LoVo (cell line): ENCODE measurements around the gene C1orf53.

Experiments
- DNase-seq: peaks from one replicate; pipeline ENCODE4 v3.0.0-alpha.2; 2016; ENCODE audit warnings: low spot score

Gene C1orf53

GRCh38 chr1:197908716-197909220 lies 6.3 kb downstream of the C1orf53 start:
- no peak for DNase-seq

DNA sequence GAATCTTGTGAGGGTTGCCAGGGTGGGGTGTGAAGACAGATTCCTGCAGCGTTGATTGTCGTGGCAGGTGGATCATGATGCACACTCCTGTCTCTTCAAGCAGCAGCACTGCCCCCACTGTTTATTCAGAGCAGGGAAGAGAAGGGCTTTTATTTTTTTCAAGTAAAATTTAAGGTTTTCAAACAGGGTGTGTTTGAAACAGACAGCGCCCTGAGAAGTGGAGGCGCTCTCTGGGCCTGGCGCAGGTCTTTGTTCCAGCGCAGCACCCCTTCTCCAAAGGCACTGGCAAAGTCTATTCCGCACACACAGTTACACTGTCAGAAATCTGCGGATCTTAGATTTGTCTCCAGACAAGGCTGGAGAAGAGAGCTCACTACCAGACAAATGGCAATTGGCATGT lies 7.0 kb downstream of the C1orf53 start:
- DNase-seq, result no peak

- no peak for DNase-seq
Observed at GRCh38 chr1:197910120-197910991, 7.9 kb downstream of the C1orf53 start.

GRCh38 chr1:197911111-197911856 lies 8.9 kb downstream of the C1orf53 start:
- DNase-seq, result no peak

DNA sequence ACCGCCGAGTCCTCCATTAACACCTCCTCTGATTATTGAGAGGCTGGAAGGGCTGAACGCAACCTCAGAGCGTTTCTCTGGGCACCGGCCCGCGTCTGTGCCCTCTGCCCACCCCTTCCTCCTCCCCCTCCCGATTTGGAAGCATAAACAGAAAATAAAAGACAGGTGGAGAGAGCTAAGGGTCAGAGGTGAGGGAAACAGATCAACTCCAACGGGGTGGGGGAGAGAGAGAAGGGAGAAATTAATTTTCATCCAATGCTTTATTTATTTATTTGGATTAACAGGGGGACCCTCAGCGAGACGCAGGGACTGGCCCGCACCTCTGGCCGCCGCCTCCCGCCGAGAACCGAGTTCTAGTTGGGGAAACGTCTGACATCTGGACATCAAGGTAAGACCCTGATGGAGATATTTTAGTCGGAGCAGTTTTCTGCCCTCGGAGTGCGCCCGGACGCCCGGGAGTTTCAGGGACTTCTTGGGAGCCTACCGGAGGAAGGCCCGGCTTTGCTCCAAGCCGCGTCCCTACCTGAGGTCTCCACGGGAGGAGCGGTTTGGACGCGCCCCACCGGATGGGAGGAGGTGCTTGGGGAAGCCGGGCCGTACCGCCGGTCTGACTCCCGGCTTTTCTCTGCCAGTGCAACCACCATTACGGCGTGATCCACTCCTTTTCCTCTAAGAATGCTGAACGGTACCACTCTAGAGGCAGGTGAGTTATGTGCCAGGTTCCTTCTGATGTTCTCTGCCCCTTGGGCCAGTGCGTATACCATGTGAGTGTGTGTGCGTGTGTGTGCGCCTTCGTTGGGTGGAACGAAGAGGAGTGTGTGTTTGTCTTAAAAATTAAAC lies 9.6 kb downstream of the C1orf53 start:
- DNase-seq, result peak; percentile 41

- no peak for DNase-seq
Observed at GRCh38 chr1:197912739-197913494, 10.5 kb downstream of the C1orf53 start.

GRCh38 chr1:197913495-197914276 lies 11.3 kb downstream of the C1orf53 start:
- DNase-seq, result no peak

- DNase-seq, result no peak
Observed at GRCh38 chr1:197914510-197914909, 12.1 kb downstream of the C1orf53 start.

DNA sequence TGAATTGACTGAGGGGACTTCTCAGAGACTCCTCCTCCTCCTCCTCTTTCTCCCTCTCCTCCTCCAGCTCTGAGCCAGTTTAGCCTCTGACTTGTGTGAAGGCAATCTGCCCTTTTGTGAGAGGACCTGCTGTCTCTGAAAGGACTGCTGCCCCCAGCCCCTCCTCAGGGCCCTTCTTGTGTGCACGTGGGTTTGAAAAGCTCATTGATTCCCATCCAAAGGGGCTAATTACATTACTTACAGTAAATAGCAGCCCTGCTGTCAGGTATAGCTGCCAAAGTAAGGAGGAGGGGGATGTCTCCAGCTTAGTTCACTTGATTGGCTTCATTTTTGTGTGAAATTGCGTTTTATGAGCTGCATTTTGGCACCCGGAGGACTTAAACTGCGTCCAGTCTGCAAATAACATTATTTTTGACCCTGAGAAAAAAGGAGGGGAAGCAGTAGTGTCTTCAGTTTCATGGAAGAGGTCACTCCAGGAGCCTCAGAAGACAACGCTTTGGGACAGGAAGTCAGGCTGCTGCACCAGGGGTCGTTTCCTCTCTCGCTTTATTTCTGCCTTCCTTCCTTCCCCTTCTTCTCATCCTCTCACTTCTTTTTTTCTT lies 12.9 kb downstream of the C1orf53 start:
- no peak for DNase-seq

- DNase-seq, result peak; percentile 82
Observed at GRCh38 chr1:197915862-197916499, 13.6 kb downstream of the C1orf53 start.

- DNase-seq, result no peak
Observed at GRCh38 chr1:197916500-197916983, 14.1 kb downstream of the C1orf53 start.

DNA sequence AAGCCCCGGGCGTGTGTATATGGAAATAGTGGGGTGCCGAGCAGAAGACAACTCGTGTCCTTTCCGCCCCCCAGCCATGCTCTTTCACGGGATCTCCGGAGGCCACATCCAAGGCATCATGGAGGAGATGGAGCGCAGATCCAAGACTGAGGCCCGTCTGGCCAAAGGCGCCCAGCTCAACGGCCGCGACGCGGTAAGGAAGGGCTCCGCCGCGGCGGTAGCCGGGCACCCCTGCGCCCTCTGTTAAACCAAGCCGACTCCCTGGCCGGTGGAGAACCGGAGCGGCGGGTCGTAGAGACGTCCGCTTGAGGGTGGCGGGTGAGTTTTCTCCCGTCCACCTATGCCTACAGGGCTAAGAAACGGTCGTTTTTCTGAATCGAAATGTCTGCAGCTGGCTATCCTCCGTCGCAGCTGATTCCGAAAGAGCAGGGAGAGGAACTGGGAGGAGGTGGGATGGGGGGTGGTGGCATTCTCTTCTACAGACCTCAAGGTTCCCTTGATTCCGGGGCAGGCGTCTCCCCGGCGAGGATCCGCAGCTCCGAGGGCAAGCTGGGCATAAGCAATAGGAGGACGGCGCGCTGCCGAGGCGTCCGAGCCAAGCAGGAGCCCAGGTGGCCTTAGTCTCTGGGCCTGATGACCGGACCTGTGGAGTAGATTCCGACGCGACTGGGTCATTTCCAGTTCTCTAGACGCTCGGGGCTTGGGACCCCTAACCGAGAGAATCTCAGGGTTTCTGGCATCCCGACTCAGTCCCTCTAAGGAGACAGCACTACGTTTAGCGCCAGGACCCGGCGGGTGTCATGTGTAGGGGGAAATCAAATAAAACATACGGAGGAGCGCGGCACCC lies 15.6 kb downstream of the C1orf53 start:
- no peak for DNase-seq

DNA sequence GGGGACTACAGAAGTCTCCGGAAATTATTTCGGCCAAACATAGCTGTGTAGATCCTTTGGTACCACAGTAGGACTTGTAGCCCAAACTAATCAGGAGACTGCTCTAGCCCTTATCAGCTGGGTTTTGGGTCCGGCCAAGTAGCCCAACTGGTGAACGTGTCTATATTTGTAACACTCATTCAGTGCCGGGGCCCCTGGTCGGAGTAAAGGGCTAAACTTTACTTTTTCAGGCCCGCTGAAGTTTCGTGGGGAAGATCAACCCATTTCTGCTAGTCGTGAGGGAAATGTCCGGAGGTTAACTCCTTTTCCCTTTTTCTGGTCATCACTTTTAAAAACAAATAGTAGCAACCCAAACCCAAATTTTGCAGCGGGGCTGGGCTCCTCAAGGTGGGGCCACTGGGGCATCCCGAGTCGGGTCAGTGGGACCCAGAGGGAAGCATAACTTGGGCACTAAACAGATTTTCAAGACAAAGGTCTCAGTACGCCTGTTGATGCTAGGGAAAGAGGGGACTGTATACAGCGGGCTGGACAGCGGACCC lies 16.4 kb downstream of the C1orf53 start:
- no peak for DNase-seq

DNA sequence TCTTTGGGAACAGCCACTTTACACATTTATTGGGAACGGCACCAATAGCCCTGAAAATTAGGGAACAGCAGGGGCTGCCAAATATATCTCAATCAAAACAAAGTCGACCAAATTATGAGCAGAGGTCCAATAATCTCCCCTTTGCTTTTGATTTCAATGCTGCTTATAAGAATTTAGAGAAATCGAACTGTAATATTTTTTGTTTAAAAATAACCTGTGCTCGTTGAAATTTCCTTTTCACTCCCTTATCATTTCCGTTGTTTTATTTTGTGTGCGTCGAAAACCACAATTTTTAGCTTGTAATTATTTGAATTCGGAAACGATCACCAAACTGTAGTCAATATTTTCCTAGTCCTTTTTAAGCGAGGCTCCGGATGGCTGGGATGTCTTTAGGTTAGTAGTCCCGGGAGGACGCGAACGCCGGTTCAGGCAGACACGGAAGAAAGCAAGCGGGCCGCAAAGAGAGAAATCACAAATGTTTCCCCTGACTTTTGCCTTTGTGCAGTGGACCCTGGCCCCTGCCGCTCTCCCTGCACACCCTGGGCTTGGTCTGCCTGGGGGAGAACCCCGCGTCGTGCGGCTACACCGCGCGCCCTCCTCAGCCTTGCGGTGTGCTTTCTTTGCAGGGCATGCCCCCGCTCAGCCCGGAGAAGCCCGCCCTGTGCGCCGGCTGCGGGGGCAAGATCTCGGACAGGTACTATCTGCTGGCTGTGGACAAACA lies 17.1 kb downstream of the C1orf53 start:
- no peak for DNase-seq

GRCh38 chr1:197920067-197920396 lies 17.6 kb downstream of the C1orf53 start:
- no peak for DNase-seq

DNA sequence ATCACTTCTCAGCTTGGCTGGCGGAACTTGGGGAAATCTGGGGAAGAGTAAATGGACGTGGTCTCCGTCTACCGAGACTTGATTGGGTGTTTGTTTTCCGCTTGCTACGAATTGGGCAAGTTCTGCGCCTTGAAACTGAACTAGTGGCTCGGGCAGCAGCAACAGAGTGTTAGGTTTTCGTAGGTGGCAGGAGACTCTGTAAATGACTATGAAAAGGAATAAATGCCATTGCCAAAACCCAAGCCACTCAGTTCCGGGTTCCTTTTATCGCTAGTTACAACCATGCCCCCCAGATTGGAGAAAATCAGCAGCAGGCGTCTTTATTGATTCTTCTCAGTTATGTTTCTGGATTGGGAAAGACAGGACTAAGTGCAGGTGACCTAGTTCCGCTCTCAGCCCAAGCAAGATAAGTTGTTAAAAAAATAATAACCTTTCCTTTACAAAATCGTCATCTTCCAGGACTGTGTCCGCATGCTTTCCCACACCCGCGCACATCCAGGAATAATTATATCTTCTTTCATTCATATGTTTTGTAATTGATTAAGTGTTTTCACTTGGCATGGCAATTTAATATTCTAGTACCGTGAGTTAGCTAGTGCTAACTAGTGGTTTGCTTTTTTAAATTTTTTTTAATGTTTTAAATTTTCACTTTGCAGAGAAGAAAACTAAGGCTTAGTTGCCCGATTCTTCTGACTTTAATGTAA lies 18.1 kb downstream of the C1orf53 start:
- DNase-seq, result no peak
